Ovary (tissue), 3 donors: ENCODE measurements around the gene PSD4.
"Not testable (repeated sequence)": the region's sequence is repeated elsewhere in the genome, so short reads cannot be mapped to it uniquely, and the experiment has no call there.

ENCODE experiments used
- CTCF ChIP-seq, 3 donors: fragments of 450-650 bp in 2 of 3; fragments of 200-600 bp in 1 of 3; IDR thresholded peaks; one replicate each; pipeline versions ENCODE4 v1.5.1 to v1.8.0; 2016 to 2022; ENCODE audit warnings: antibody characterized with exemption in 3 of 3, mild to moderate bottlenecking in 1 of 3
- POLR2A ChIP-seq: fragments of 450-650 bp; IDR thresholded peaks from one replicate; pipeline ENCODE4 v1.6.1; 2017; ENCODE audit warnings: antibody characterized with exemption, mild to moderate bottlenecking, moderate library complexity
- donor health status: DM: no; HTN: no; CAD: no.

GRCh38 chr2:113235347-113236226 is 61.8 kb downstream of the PSD4 start:
- TF ChIP-seq CTCF (IDR thresholded peaks at IDR 0.05); POLR2A: not testable (repeated sequence)
